Measurements from ENCODE around the gene APOC1. TPM values are rescaled to one million over a fixed set of nuclear protein-coding genes. Genes with fewer than 3 reads are reported as not detected.
"Not testable (repeated sequence)": the region's sequence is repeated elsewhere in the genome, so short reads cannot be mapped to it uniquely, and the experiment has no call there.

APOC1 gene
- total RNA-seq, 1 experiment from 2014 or later = 48.5 TPM

- Histone ChIP-seq H3K4me1 (ENCODE audit: control insufficient read depth, insufficient read depth, low read length) (peaks cover 10% of the 10 kb centered on the region; the same call in 1 of the 2 replicates), H3K9me3 (ENCODE audit: control insufficient read depth, insufficient read depth, low read depth, low read length) (no peaks in the 10 kb centered on the region), H3K27me3 (ENCODE audit: control insufficient read depth, insufficient read depth, low read length) (no peaks in the 10 kb centered on the region), H3K36me3 (ENCODE audit: control insufficient read depth, insufficient read depth, low read length) (no peaks in the 10 kb centered on the region), H3K4me3 (ENCODE audit: low read depth in 2 of 2, low read length in 2 of 2) (no peak overlapping the region), H3K27ac (ENCODE audit: low read length) (no peak overlapping the region)
- intact Hi-C loops (cut with micrococcal nuclease; ENCODE audit: unreplicated experiment) = no loop called here
- DNase-seq (ENCODE audit: low read depth, low spot score) (no peak), ATAC-seq (no peak)
- no peak for TF ChIP-seq TCF7L2 (IDR thresholded peaks at IDR 0.05; ENCODE audit: low read depth, low read length)
- no peak for TF ChIP-seq SIN3A (IDR thresholded peaks at IDR 0.05; ENCODE audit: borderline replicate concordance, insufficient read depth, low read depth, low read length)
- no peak for TF ChIP-seq POLR2AphosphoS5 (IDR thresholded peaks at IDR 0.05; ENCODE audit: low read depth, low read length)
- TF ChIP-seq REST (IDR thresholded peaks at IDR 0.05; ENCODE audit: insufficient read depth in 1 of 2, low read depth in 2 of 2, low read length in 1 of 2) = no peak
- TF ChIP-seq CTCF (IDR thresholded peaks at IDR 0.05) = no peak
- no TSS peak for BruUV-seq (replicated peaks)
- in situ Hi-C loops (cut with HindIII; ENCODE audit: low pct_unique_long_range_greater_than_20kb, low sequenced_read_pairs) = no loop called here
- ChIA-PET POLR2A (no interaction called here), CTCF (no interaction called here)
Measured at GRCh38 chr19:44912854-44913253, 1.6 kb upstream of the APOC1 start.

GRCh38 chr19:44913512-44914432 lies 636 bp upstream of the APOC1 start:
- BruUV-seq (replicated peaks); DNase-seq (ENCODE audit: low read depth, low spot score): not testable (repeated sequence)

GRCh38 chr19:44924243-44924725 lies 9.9 kb downstream of the APOC1 start:
- H3K4me3 ChIP-seq (ENCODE audit: low read depth in 2 of 2, low read length in 2 of 2) = no peak overlapping the region
- no peaks in the 10 kb centered on the region for H3K36me3 ChIP-seq (ENCODE audit: control insufficient read depth, insufficient read depth, low read length)
- BruUV-seq (replicated peaks) = no TSS peak
- in situ Hi-C loops (cut with HindIII; ENCODE audit: low pct_unique_long_range_greater_than_20kb, low sequenced_read_pairs) (no loop called here), intact Hi-C loops (cut with micrococcal nuclease; ENCODE audit: unreplicated experiment) (no loop called here)
- no peaks in the 10 kb centered on the region for H3K9me3 ChIP-seq (ENCODE audit: control insufficient read depth, insufficient read depth, low read depth, low read length)
- no peak overlapping the region for H3K27ac ChIP-seq (ENCODE audit: low read length)
- POLR2A ChIA-PET = no interaction called here
- H3K27me3 ChIP-seq (ENCODE audit: control insufficient read depth, insufficient read depth, low read length) = no peaks in the 10 kb centered on the region
- DNase-seq (ENCODE audit: low read depth, low spot score) (no peak), ATAC-seq (no peak)
- CTCF ChIA-PET = no interaction called here
- no peaks in the 10 kb centered on the region; the same call in 1 of the 2 replicates for H3K4me1 ChIP-seq (ENCODE audit: control insufficient read depth, insufficient read depth, low read length)
- TF ChIP-seq CTCF (IDR thresholded peaks at IDR 0.05) = no peak
- TF ChIP-seq POLR2AphosphoS5 (IDR thresholded peaks at IDR 0.05; ENCODE audit: low read depth, low read length) = no peak
- no peak for TF ChIP-seq SIN3A (IDR thresholded peaks at IDR 0.05; ENCODE audit: borderline replicate concordance, insufficient read depth, low read depth, low read length)
- no peak for TF ChIP-seq REST (IDR thresholded peaks at IDR 0.05; ENCODE audit: insufficient read depth in 1 of 2, low read depth in 2 of 2, low read length in 1 of 2)
- no peak for TF ChIP-seq TCF7L2 (IDR thresholded peaks at IDR 0.05; ENCODE audit: low read depth, low read length)

More at GRCh38 chr19:44913512-44914432, 636 bp upstream of the APOC1 start:
- H3K36me3 ChIP-seq (ENCODE audit: control insufficient read depth, insufficient read depth, low read length); POLR2A ChIA-PET; CTCF ChIA-PET; ATAC-seq; H3K9me3 ChIP-seq (ENCODE audit: control insufficient read depth, insufficient read depth, low read depth, low read length); H3K27me3 ChIP-seq (ENCODE audit: control insufficient read depth, insufficient read depth, low read length); intact Hi-C loops (cut with micrococcal nuclease; ENCODE audit: unreplicated experiment); in situ Hi-C loops (cut with HindIII; ENCODE audit: low pct_unique_long_range_greater_than_20kb, low sequenced_read_pairs): not testable (repeated sequence)
- peak overlapping the region; percentile 84 for H3K27ac ChIP-seq (ENCODE audit: low read length)
- peak overlapping the region; percentile 47 to 55 for H3K4me3 ChIP-seq (ENCODE audit: low read depth in 2 of 2, low read length in 2 of 2)
- peaks cover 10% of the 10 kb centered on the region; the same call in 1 of the 2 replicates for H3K4me1 ChIP-seq (ENCODE audit: control insufficient read depth, insufficient read depth, low read length)

Data from Panc1 (cell line).